ENCODE data around the gene NUDT3.
A peak's percentile ranks its signal among the peaks of the same experiment; 100 is the strongest.
"Not testable (repeated sequence)": the region's sequence is repeated elsewhere in the genome, so short reads cannot be mapped to it uniquely, and the experiment has no call there.

NUDT3 gene

GRCh38 chr6:34248198-34248726, 144.2 kb downstream of the NUDT3 start:
- H3K4me3 ChIP-seq (ENCODE audit: insufficient read depth, low read depth, low read length, poor library complexity, severe bottlenecking): peak overlapping the region; percentile 96

GRCh38 chr6:34247481-34248197, 144.8 kb downstream of the NUDT3 start:
- Histone ChIP-seq H3K9me3 (ENCODE audit: control insufficient read depth, low read length) (no peaks in the 10 kb centered on the region), H3K27ac (ENCODE audit: insufficient read depth, low read length, poor library complexity, severe bottlenecking) (peak overlapping the region; percentile 92), H3K4me1 (ENCODE audit: control insufficient read depth, insufficient read depth, low read length, poor library complexity, severe bottlenecking) (peaks cover 32% of the 10 kb centered on the region), H3K27me3 (replicated peaks; ENCODE audit: control insufficient read depth, insufficient read depth, low read length, poor library complexity, severe bottlenecking) (no peaks in the 10 kb centered on the region), H3K4me3 (ENCODE audit: insufficient read depth, low read depth, low read length, poor library complexity, severe bottlenecking) (no peak overlapping the region), H3K36me3 (ENCODE audit: control insufficient read depth, insufficient read depth, low read length) (peaks cover 18% of the 10 kb centered on the region)
- no peak for DNase-seq

More at GRCh38 chr6:34248198-34248726, 144.2 kb downstream of the NUDT3 start:
- Histone ChIP-seq H3K27me3 (replicated peaks; ENCODE audit: control insufficient read depth, insufficient read depth, low read length, poor library complexity, severe bottlenecking) (no peaks in the 10 kb centered on the region), H3K36me3 (ENCODE audit: control insufficient read depth, insufficient read depth, low read length) (peaks cover 12% of the 10 kb centered on the region), H3K9me3 (ENCODE audit: control insufficient read depth, low read length) (no peaks in the 10 kb centered on the region), H3K4me1 (ENCODE audit: control insufficient read depth, insufficient read depth, low read length, poor library complexity, severe bottlenecking) (peaks cover 26% of the 10 kb centered on the region), H3K27ac (ENCODE audit: insufficient read depth, low read length, poor library complexity, severe bottlenecking) (peak overlapping the region; percentile 92)
- peak; percentile 35 to 45 (median 41) for DNase-seq

- Histone ChIP-seq H3K27ac (ENCODE audit: insufficient read depth, low read length, poor library complexity, severe bottlenecking) (peak overlapping the region; percentile 92), H3K4me3 (ENCODE audit: insufficient read depth, low read depth, low read length, poor library complexity, severe bottlenecking) (no peak overlapping the region), H3K27me3 (replicated peaks; ENCODE audit: control insufficient read depth, insufficient read depth, low read length, poor library complexity, severe bottlenecking) (no peaks in the 10 kb centered on the region), H3K9me3 (ENCODE audit: control insufficient read depth, low read length) (no peaks in the 10 kb centered on the region), H3K36me3 (ENCODE audit: control insufficient read depth, insufficient read depth, low read length) (peaks cover 26% of the 10 kb centered on the region), H3K4me1 (ENCODE audit: control insufficient read depth, insufficient read depth, low read length, poor library complexity, severe bottlenecking) (peaks cover 36% of the 10 kb centered on the region)
- DNase-seq: no peak
Observed at GRCh38 chr6:34246563-34247391, 145.7 kb downstream of the NUDT3 start.

- Histone ChIP-seq H3K36me3 (ENCODE audit: control insufficient read depth, insufficient read depth, low read length) (peaks cover 32% of the 10 kb centered on the region), H3K4me1 (ENCODE audit: control insufficient read depth, insufficient read depth, low read length, poor library complexity, severe bottlenecking) (peaks cover 36% of the 10 kb centered on the region), H3K27me3 (replicated peaks; ENCODE audit: control insufficient read depth, insufficient read depth, low read length, poor library complexity, severe bottlenecking) (no peaks in the 10 kb centered on the region), H3K27ac (ENCODE audit: insufficient read depth, low read length, poor library complexity, severe bottlenecking) (peak overlapping the region; percentile 92), H3K4me3 (ENCODE audit: insufficient read depth, low read depth, low read length, poor library complexity, severe bottlenecking) (no peak overlapping the region), H3K9me3 (ENCODE audit: control insufficient read depth, low read length) (no peaks in the 10 kb centered on the region)
- DNase-seq: no peak
Observed at GRCh38 chr6:34246249-34246562, 146.3 kb downstream of the NUDT3 start.

DNA sequence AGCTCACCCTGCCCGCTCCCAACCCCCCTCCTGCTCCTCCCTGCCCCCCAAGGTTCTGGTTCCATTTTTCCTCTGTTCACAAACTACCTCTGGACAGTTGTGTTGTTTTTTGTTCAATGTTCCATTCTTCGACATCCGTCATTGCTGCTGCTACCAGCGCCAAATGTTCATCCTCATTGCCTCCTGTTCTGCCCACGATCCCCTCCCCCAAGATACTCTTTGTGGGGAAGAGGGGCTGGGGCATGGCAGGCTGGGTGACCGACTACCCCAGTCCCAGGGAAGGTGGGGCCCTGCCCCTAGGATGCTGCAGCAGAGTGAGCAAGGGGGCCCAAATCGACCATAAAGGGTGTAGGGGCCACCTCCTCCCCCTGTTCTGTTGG, 146.7 kb downstream of the NUDT3 start:
- Histone ChIP-seq H3K4me1 (ENCODE audit: control insufficient read depth, insufficient read depth, low read length, poor library complexity, severe bottlenecking) (peaks cover 36% of the 10 kb centered on the region), H3K36me3 (ENCODE audit: control insufficient read depth, insufficient read depth, low read length) (peaks cover 37% of the 10 kb centered on the region)
- not testable (repeated sequence) for DNase-seq; H3K9me3 ChIP-seq (ENCODE audit: control insufficient read depth, low read length); H3K27me3 ChIP-seq (replicated peaks; ENCODE audit: control insufficient read depth, insufficient read depth, low read length, poor library complexity, severe bottlenecking); H3K27ac ChIP-seq (ENCODE audit: insufficient read depth, low read length, poor library complexity, severe bottlenecking); H3K4me3 ChIP-seq (ENCODE audit: insufficient read depth, low read depth, low read length, poor library complexity, severe bottlenecking)

DNA sequence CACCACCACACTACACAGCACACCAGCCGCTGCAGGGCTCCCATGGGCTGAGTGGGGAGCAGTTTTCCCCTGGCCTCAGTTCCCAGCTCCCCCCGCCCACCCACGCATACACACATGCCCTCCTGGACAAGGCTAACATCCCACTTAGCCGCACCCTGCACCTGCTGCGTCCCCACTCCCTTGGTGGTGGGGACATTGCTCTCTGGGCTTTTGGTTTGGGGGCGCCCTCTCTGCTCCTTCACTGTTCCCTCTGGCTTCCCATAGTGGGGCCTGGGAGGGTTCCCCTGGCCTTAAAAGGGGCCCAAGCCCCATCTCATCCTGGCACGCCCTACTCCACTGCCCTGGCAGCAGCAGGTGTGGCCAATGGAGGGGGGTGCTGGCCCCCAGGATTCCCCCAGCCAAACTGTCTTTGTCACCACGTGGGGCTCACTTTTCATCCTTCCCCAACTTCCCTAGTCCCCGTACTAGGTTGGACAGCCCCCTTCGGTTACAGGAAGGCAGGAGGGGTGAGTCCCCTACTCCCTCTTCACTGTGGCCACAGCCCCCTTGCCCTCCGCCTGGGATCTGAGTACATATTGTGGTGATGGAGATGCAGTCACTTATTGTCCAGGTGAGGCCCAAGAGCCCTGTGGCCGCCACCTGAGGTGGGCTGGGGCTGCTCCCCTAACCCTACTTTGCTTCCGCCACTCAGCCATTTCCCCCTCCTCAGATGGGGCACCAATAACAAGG, 147.3 kb downstream of the NUDT3 start:
- Histone ChIP-seq H3K4me1 (ENCODE audit: control insufficient read depth, insufficient read depth, low read length, poor library complexity, severe bottlenecking) (peaks cover 36% of the 10 kb centered on the region), H3K36me3 (ENCODE audit: control insufficient read depth, insufficient read depth, low read length) (peaks cover 41% of the 10 kb centered on the region)
- not testable (repeated sequence) for DNase-seq; H3K4me3 ChIP-seq (ENCODE audit: insufficient read depth, low read depth, low read length, poor library complexity, severe bottlenecking); H3K9me3 ChIP-seq (ENCODE audit: control insufficient read depth, low read length); H3K27ac ChIP-seq (ENCODE audit: insufficient read depth, low read length, poor library complexity, severe bottlenecking); H3K27me3 ChIP-seq (replicated peaks; ENCODE audit: control insufficient read depth, insufficient read depth, low read length, poor library complexity, severe bottlenecking)

DNA sequence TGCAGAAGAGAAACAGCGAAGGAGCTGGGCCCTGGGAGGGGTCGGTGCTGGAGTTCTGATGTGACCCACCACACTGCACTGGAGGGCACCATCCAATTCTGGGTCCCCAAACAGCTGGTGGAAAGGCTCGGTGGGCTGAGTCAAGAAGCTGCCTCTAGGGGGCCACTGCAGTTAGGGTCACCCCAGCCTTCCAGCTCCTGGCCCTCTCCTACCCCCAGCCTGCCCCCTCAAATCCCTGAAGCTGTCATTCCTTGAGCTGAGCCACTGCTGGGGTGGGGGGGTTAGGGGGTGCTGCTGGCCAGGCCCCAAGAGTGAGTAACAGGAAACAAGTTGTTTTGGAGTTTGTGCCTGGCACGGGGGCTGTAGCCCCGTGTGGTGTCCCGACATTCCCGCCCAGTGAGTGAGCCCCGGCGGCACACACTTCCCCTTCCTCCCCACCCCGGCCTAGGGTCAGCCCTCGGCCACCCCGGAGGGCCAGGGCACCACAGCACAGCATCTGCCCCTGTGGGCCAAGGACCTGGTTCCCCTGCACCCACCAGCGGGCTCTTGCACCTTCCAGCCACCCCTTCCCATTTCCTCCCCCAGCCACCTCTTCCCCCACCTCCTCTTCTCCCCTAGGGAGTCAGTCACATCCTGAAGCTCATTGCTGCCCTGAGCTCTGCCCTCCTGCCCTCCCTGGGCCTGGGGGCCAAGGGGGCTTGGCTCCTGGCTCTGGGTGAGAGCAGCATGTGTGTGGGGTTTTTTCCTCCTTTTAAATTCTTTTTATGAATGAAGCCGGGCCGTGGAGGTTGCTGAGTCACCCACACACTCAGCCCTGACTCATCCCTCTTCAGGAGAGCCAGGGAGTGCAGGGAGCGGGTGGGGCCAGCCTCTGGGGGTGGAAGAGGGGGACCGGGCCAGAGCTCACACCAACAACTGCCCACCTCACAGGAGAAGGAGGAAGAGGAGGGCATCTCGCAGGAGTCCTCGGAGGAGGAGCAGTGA, 148.3 kb downstream of the NUDT3 start:
- peaks cover 41% of the 10 kb centered on the region for H3K36me3 ChIP-seq (ENCODE audit: control insufficient read depth, insufficient read depth, low read length)
- peaks cover 37% of the 10 kb centered on the region for H3K4me1 ChIP-seq (ENCODE audit: control insufficient read depth, insufficient read depth, low read length, poor library complexity, severe bottlenecking)
- H3K9me3 ChIP-seq (ENCODE audit: control insufficient read depth, low read length): no peaks in the 10 kb centered on the region
- no peak overlapping the region for H3K4me3 ChIP-seq (ENCODE audit: insufficient read depth, low read depth, low read length, poor library complexity, severe bottlenecking)
- no peaks in the 10 kb centered on the region for H3K27me3 ChIP-seq (replicated peaks; ENCODE audit: control insufficient read depth, insufficient read depth, low read length, poor library complexity, severe bottlenecking)
- DNase-seq: peak in 1 of 3 donors; percentile 20
- peak overlapping the region; percentile 62 for H3K27ac ChIP-seq (ENCODE audit: insufficient read depth, low read length, poor library complexity, severe bottlenecking)

GRCh38 chr6:34243131-34243771, 149.2 kb downstream of the NUDT3 start:
- Histone ChIP-seq H3K4me3 (ENCODE audit: insufficient read depth, low read depth, low read length, poor library complexity, severe bottlenecking) (no peak overlapping the region), H3K27ac (ENCODE audit: insufficient read depth, low read length, poor library complexity, severe bottlenecking) (peak overlapping the region; percentile 62), H3K9me3 (ENCODE audit: control insufficient read depth, low read length) (no peaks in the 10 kb centered on the region), H3K4me1 (ENCODE audit: control insufficient read depth, insufficient read depth, low read length, poor library complexity, severe bottlenecking) (peaks cover 41% of the 10 kb centered on the region), H3K36me3 (ENCODE audit: control insufficient read depth, insufficient read depth, low read length) (peaks cover 41% of the 10 kb centered on the region), H3K27me3 (replicated peaks; ENCODE audit: control insufficient read depth, insufficient read depth, low read length, poor library complexity, severe bottlenecking) (no peaks in the 10 kb centered on the region)
- no peak for DNase-seq

Measured in effector memory CD4-positive, alpha-beta T cell (primary cell).